ENCODE data around the gene ADAMTS20. TPM values are rescaled to one million over a fixed set of nuclear protein-coding genes. Genes with fewer than 3 reads are reported as not detected.
"Not testable (repeated sequence)": the region's sequence is repeated elsewhere in the genome, so short reads cannot be mapped to it uniquely, and the experiment has no call there.

The ADAMTS20 gene
- total RNA-seq, 1 donor from 2014 or later, result not detected

DNA sequence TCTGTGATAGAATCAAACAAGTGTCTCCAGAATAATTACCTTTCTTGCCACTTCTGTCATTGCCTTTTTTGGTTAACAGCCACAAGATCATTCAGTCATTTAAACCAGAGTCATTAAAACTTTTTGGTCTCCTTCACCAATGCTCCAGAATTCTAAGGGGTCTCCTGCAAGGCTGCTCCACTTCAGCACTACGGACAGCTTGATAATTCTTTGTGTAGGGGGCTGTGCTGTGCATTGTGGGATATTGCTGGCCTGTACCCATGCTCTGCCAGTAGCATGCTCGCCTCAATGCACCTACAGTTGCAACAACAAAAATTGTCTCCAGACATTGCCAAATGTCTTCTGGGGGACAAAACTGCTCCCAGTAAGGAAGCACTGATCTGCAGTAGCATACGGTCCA lies 7.3 kb downstream of the ADAMTS20 start:
- no peaks in the 10 kb centered on the region for H3K4me1 ChIP-seq
- no peak for DNase-seq (ENCODE audit: extremely low spot score in 2 of 2)
- H3K9me3 ChIP-seq, result no peaks in the 10 kb centered on the region
- H3K36me3 ChIP-seq, result no peaks in the 10 kb centered on the region
- H3K27me3 ChIP-seq, result no peaks in the 10 kb centered on the region
- no peak overlapping the region for H3K27ac ChIP-seq
- no peak overlapping the region for H3K4me3 ChIP-seq
- intact Hi-C loops (cut with DNase I), result no loop called here
- TF ChIP-seq, protein P1, sequence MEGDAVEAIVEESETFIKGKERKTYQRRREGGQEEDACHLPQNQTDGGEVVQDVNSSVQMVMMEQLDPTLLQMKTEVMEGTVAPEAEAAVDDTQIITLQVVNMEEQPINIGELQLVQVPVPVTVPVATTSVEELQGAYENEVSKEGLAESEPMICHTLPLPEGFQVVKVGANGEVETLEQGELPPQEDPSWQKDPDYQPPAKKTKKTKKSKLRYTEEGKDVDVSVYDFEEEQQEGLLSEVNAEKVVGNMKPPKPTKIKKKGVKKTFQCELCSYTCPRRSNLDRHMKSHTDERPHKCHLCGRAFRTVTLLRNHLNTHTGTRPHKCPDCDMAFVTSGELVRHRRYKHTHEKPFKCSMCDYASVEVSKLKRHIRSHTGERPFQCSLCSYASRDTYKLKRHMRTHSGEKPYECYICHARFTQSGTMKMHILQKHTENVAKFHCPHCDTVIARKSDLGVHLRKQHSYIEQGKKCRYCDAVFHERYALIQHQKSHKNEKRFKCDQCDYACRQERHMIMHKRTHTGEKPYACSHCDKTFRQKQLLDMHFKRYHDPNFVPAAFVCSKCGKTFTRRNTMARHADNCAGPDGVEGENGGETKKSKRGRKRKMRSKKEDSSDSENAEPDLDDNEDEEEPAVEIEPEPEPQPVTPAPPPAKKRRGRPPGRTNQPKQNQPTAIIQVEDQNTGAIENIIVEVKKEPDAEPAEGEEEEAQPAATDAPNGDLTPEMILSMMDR (IDR thresholded peaks at IDR 0.05), result no peak
- TF ChIP-seq POLR2A (IDR thresholded peaks at IDR 0.05) (no peak), POLR2AphosphoS5 (IDR thresholded peaks at IDR 0.05; ENCODE audit: insufficient read depth in 1 of 2, low read depth in 1 of 2) (no peak)

DNA sequence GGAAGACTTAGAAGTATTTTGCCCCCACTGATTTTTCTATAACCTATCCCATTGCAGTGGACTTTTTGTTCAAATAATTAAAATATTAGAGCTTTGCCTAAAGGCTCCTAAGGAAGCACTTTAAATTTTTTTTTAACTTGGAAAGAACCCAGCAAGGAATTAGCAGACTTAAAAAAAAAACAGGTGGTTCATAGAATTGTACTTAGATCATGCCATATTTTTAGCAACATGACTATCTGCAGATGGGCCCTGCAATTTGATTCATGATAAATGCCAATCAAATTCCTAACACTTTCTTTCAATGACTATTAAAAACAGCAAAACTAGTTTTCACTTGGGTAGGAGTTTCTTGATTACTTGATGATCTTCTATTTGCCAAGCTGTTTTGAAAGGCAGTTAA lies 11.5 kb downstream of the ADAMTS20 start:
- H3K27ac ChIP-seq, result no peak overlapping the region

DNA sequence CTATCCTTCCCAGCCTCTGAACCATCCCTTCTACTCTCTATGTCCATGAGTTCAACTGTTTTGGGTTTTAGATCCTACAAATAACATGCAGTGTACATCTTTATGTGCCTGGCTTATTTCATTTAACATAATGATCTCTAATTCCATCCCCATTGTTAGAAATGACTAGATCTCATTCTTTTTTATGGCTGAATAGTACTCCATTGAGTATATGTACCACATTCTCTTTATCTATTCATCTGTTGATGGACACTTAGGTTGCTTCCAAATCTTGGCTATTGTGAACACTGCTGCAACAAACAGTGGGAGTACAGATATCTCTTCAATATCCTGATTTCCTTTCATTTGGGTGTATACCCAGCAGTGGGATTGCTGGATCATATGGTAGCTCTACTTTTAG lies 14.3 kb downstream of the ADAMTS20 start:
- intact Hi-C loops (cut with DNase I); H3K27ac ChIP-seq; H3K4me1 ChIP-seq; H3K9me3 ChIP-seq; H3K4me3 ChIP-seq; H3K36me3 ChIP-seq; H3K27me3 ChIP-seq; DNase-seq (ENCODE audit: extremely low spot score in 2 of 2): not testable (repeated sequence)

More for the DNA sequence above, 11.5 kb downstream of the ADAMTS20 start:
- no peak for DNase-seq (ENCODE audit: extremely low spot score in 2 of 2)
- Histone ChIP-seq H3K9me3 (no peaks in the 10 kb centered on the region), H3K36me3 (no peaks in the 10 kb centered on the region), H3K4me1 (no peaks in the 10 kb centered on the region), H3K27me3 (no peaks in the 10 kb centered on the region), H3K4me3 (no peak overlapping the region)
- intact Hi-C loops (cut with DNase I), result no loop called here
- TF ChIP-seq POLR2AphosphoS5 (IDR thresholded peaks at IDR 0.05; ENCODE audit: insufficient read depth in 1 of 2, low read depth in 1 of 2), result no peak
- TF ChIP-seq, protein P1 (IDR thresholded peaks at IDR 0.05), result no peak
- no peak for TF ChIP-seq POLR2A (IDR thresholded peaks at IDR 0.05)

DNA sequence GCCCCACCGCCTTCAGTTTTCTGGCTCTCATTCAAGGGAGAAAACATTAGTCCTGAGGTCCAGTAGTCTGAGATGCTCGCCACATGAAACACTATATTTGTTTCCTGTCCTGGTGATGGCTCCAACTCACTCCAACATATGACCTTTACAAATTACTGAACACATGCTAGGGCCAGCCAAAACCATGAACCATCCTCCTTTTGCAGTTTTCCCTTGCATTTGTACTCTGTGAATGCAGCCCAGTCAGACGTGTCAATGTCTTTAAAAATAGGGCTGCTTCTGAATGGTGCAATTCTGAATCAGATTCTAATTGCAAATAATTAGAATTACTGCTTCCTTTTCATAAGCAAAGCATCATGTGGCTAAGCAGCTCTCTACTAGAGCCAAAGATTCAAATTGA lies 36.0 kb downstream of the ADAMTS20 start:
- no peaks in the 10 kb centered on the region for H3K9me3 ChIP-seq
- H3K36me3 ChIP-seq, result no peaks in the 10 kb centered on the region
- H3K4me1 ChIP-seq, result no peaks in the 10 kb centered on the region
- H3K27me3 ChIP-seq, result no peaks in the 10 kb centered on the region
- intact Hi-C loops (cut with DNase I), result no loop called here
- H3K27ac ChIP-seq, result no peak overlapping the region
- H3K4me3 ChIP-seq, result no peak overlapping the region
- DNase-seq (ENCODE audit: extremely low spot score in 2 of 2), result no peak
- no peak for TF ChIP-seq POLR2A (IDR thresholded peaks at IDR 0.05)
- no peak for TF ChIP-seq POLR2AphosphoS5 (IDR thresholded peaks at IDR 0.05; ENCODE audit: insufficient read depth in 1 of 2, low read depth in 1 of 2)
- TF ChIP-seq, protein P1 (IDR thresholded peaks at IDR 0.05), result no peak

DNA sequence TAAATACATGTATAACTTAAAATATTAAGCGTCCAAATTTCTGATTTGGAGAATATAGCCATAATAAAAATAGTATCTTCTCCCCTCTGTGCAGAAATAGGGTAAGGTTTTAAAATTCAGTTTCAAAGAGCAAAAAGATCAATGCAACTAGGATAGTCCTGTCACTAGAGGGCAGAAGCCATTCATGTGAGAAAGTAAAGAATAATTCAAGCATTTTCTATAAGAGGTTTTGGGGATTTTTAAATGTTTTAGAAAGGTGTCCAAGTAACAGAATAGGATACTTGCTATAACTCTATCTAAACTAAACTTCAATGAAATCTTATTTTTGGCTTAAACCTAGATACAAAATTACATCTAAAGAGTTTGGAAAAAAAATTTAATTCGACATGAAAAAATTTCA lies 50.3 kb downstream of the ADAMTS20 start:
- no peak for DNase-seq (ENCODE audit: extremely low spot score in 2 of 2)
- Histone ChIP-seq H3K27ac (no peak overlapping the region), H3K4me1 (no peaks in the 10 kb centered on the region), H3K36me3 (no peaks in the 10 kb centered on the region), H3K4me3 (no peak overlapping the region), H3K27me3 (no peaks in the 10 kb centered on the region), H3K9me3 (no peaks in the 10 kb centered on the region)
- TF ChIP-seq, protein P1 (IDR thresholded peaks at IDR 0.05), result no peak
- TF ChIP-seq POLR2AphosphoS5 (IDR thresholded peaks at IDR 0.05; ENCODE audit: insufficient read depth in 1 of 2, low read depth in 1 of 2) (no peak), POLR2A (IDR thresholded peaks at IDR 0.05) (no peak)
- intact Hi-C loops (cut with DNase I), result no loop called here
